ENCODE measurements around the gene CYB561A3. TPM values are rescaled to one million over a fixed set of nuclear protein-coding genes. Genes with fewer than 3 reads are reported as not detected.
A peak's percentile ranks its signal among the peaks of the same experiment; 100 is the strongest.

Gene CYB561A3
- 10 to 100 TPM; 53.0 to 53.7 TPM for total RNA-seq
- polyA plus RNA-seq = 62.1 TPM

GRCh38 chr11:61361741-61362541 is at the start of gene CYB561A3, which contains the start of gene TMEM138:
TSS of gene CYB561A3 (minus strand) at chr11:61361882. CDS start at chr11:61356713, 5,169 bp downstream.
TSS of gene TMEM138 (plus strand) at chr11:61362374. CDS start at chr11:61364391, 2,017 bp downstream.
- CTCF ChIA-PET = interaction anchor here (1.2 to 5.7 kb wide), 4 partner anchors 24 to 68 kb away, joined by 4 to 78 read pairs (median 22); partner anchors contain the start of genes CPSF7, DDB1, SDHAF2 and TKFC
- H3K27me3 ChIP-seq (ENCODE audit: insufficient read depth, low read length, poor library complexity, severe bottlenecking) = no peaks in the 10 kb centered on the region
- POLR2A ChIA-PET = interaction anchor here (0.6 to 3.7 kb wide), 9 partner anchors 21 to 1703 kb away, joined by 3 to 42 read pairs (median 7); partner anchors contain the start of genes CPSF7, DDB1, SDHAF2 and TKFC
- peak; percentile 79 to 92 (median 84) for DNase-seq
- peak within 1 kb of the TSS; percentile 88 for H3K27ac ChIP-seq (ENCODE audit: low read depth, low read length)
- Mint-ChIP-seq H3K4me3 (peak within 1 kb of the TSS; percentile 95 to 99 (median 96)), H3K27me3 (no peaks in the 10 kb centered on the region), H3K4me1 (peaks cover 29 to 44% (median 39%) of the 10 kb centered on the region in 3 donors), H3K27ac (peak within 1 kb of the TSS; percentile 91 to 100 (median 98)), H3K36me3 (peaks cover 0 to 44% (median 2%) of the 10 kb centered on the region in 3 donors), H3K9me3 (no peaks in the 10 kb centered on the region)
- H3K36me3 ChIP-seq (ENCODE audit: insufficient read depth, low read length) = peaks cover 17% of the 10 kb centered on the region
- no peaks in the 10 kb centered on the region for H3K9me3 ChIP-seq (ENCODE audit: low read length)
- peaks cover 29% of the 10 kb centered on the region for H3K4me1 ChIP-seq (ENCODE audit: insufficient read depth, low read length)
- H3K4me3 ChIP-seq (ENCODE audit: low read length) = peak within 1 kb of the TSS; percentile 91

GRCh38 chr11:61406991-61407728 is 45.5 kb upstream of the CYB561A3 start:
- peaks cover 70% of the 10 kb centered on the region for H3K36me3 ChIP-seq (ENCODE audit: insufficient read depth, low read length)
- no peak overlapping the region for H3K4me3 ChIP-seq (ENCODE audit: low read length)
- Mint-ChIP-seq H3K36me3 (peaks cover 3 to 95% (median 20%) of the 10 kb centered on the region in 3 donors), H3K4me1 (peaks cover 0 to 1% (median 0%) of the 10 kb centered on the region in 3 donors), H3K9me3 (no peaks in the 10 kb centered on the region), H3K27ac (peak overlapping the region in 3 of 8 donors; percentile 12 to 57 (median 42)), H3K4me3 (no peak overlapping the region), H3K27me3 (peaks cover 0 to 2% of the 10 kb centered on the region in 2 donors)
- no peaks in the 10 kb centered on the region for H3K4me1 ChIP-seq (ENCODE audit: insufficient read depth, low read length)
- no peaks in the 10 kb centered on the region for H3K9me3 ChIP-seq (ENCODE audit: low read length)
- no peak overlapping the region for H3K27ac ChIP-seq (ENCODE audit: low read depth, low read length)
- no peaks in the 10 kb centered on the region for H3K27me3 ChIP-seq (ENCODE audit: insufficient read depth, low read length, poor library complexity, severe bottlenecking)
- CTCF ChIA-PET = interaction anchor here (1.3 kb wide), 1 partner anchor 28 kb away, joined by 4 read pairs; no protein-coding TSS in a partner anchor
- DNase-seq = no peak
- POLR2A ChIA-PET = interaction anchor here (0.6 kb wide), 1 partner anchor 78 kb away, joined by 5 read pairs; no protein-coding TSS in a partner anchor

GRCh38 chr11:61406067-61406466 is 44.4 kb upstream of the CYB561A3 start:
- Histone ChIP-seq H3K27me3 (ENCODE audit: insufficient read depth, low read length, poor library complexity, severe bottlenecking) (no peaks in the 10 kb centered on the region), H3K4me1 (ENCODE audit: insufficient read depth, low read length) (no peaks in the 10 kb centered on the region), H3K27ac (ENCODE audit: low read depth, low read length) (no peak overlapping the region), H3K36me3 (ENCODE audit: insufficient read depth, low read length) (peaks cover 62% of the 10 kb centered on the region), H3K9me3 (ENCODE audit: low read length) (no peaks in the 10 kb centered on the region), H3K4me3 (ENCODE audit: low read length) (no peak overlapping the region)
- ChIA-PET CTCF (interaction anchor here (1.2 kb wide), 1 partner anchor 21 kb away, joined by 4 read pairs; no protein-coding TSS in a partner anchor), POLR2A (no interaction called here)
- no peak overlapping the region for H3K4me3 Mint-ChIP-seq
- peak overlapping the region in 1 of 8 donors; percentile 36 for H3K27ac Mint-ChIP-seq
- no peak for DNase-seq
- H3K36me3 Mint-ChIP-seq = peaks cover 3 to 87% (median 14%) of the 10 kb centered on the region in 3 donors
- peaks cover 0 to 2% of the 10 kb centered on the region in 2 donors for H3K27me3 Mint-ChIP-seq
- no peaks in the 10 kb centered on the region for H3K9me3 Mint-ChIP-seq
- peaks cover 0 to 1% (median 0%) of the 10 kb centered on the region in 3 donors for H3K4me1 Mint-ChIP-seq

GRCh38 chr11:61404641-61405040 is 43.0 kb upstream of the CYB561A3 start:
- no peaks in the 10 kb centered on the region for H3K9me3 ChIP-seq (ENCODE audit: low read length)
- Mint-ChIP-seq H3K4me3 (no peak overlapping the region), H3K9me3 (no peaks in the 10 kb centered on the region), H3K36me3 (peaks cover 0 to 79% (median 17%) of the 10 kb centered on the region in 3 donors), H3K27me3 (peaks cover 0 to 2% of the 10 kb centered on the region in 2 donors), H3K4me1 (peaks cover 0 to 1% (median 0%) of the 10 kb centered on the region in 3 donors), H3K27ac (peak overlapping the region in 6 of 8 donors; percentile 4 to 75 (median 24))
- H3K27me3 ChIP-seq (ENCODE audit: insufficient read depth, low read length, poor library complexity, severe bottlenecking) = no peaks in the 10 kb centered on the region
- H3K4me1 ChIP-seq (ENCODE audit: insufficient read depth, low read length) = no peaks in the 10 kb centered on the region
- H3K4me3 ChIP-seq (ENCODE audit: low read length) = no peak overlapping the region
- no peak for DNase-seq
- ChIA-PET POLR2A (no interaction called here), CTCF (no interaction called here)
- H3K27ac ChIP-seq (ENCODE audit: low read depth, low read length) = no peak overlapping the region
- peaks cover 57% of the 10 kb centered on the region for H3K36me3 ChIP-seq (ENCODE audit: insufficient read depth, low read length)

GRCh38 chr11:61404103-61404502 is 42.4 kb upstream of the CYB561A3 start:
- no peaks in the 10 kb centered on the region for H3K4me1 ChIP-seq (ENCODE audit: insufficient read depth, low read length)
- Mint-ChIP-seq H3K4me1 (peaks cover 0 to 1% (median 0%) of the 10 kb centered on the region in 3 donors), H3K36me3 (peaks cover 0 to 74% (median 17%) of the 10 kb centered on the region in 3 donors), H3K4me3 (no peak overlapping the region), H3K9me3 (no peaks in the 10 kb centered on the region), H3K27ac (peak overlapping the region in 1 of 8 donors; percentile 65), H3K27me3 (peaks cover 0 to 2% of the 10 kb centered on the region in 2 donors)
- no peak overlapping the region for H3K4me3 ChIP-seq (ENCODE audit: low read length)
- ChIA-PET CTCF (no interaction called here), POLR2A (no interaction called here)
- no peaks in the 10 kb centered on the region for H3K9me3 ChIP-seq (ENCODE audit: low read length)
- DNase-seq = no peak
- no peak overlapping the region for H3K27ac ChIP-seq (ENCODE audit: low read depth, low read length)
- peaks cover 57% of the 10 kb centered on the region for H3K36me3 ChIP-seq (ENCODE audit: insufficient read depth, low read length)
- no peaks in the 10 kb centered on the region for H3K27me3 ChIP-seq (ENCODE audit: insufficient read depth, low read length, poor library complexity, severe bottlenecking)

GRCh38 chr11:61403658-61404057 is 42.0 kb upstream of the CYB561A3 start:
- peaks cover 0 to 2% of the 10 kb centered on the region in 2 donors for H3K27me3 Mint-ChIP-seq
- DNase-seq = no peak
- Histone ChIP-seq H3K4me1 (ENCODE audit: insufficient read depth, low read length) (no peaks in the 10 kb centered on the region), H3K9me3 (ENCODE audit: low read length) (no peaks in the 10 kb centered on the region), H3K36me3 (ENCODE audit: insufficient read depth, low read length) (peaks cover 54% of the 10 kb centered on the region), H3K27me3 (ENCODE audit: insufficient read depth, low read length, poor library complexity, severe bottlenecking) (no peaks in the 10 kb centered on the region), H3K27ac (ENCODE audit: low read depth, low read length) (no peak overlapping the region), H3K4me3 (ENCODE audit: low read length) (no peak overlapping the region)
- no peak overlapping the region for H3K4me3 Mint-ChIP-seq
- H3K36me3 Mint-ChIP-seq = peaks cover 0 to 73% (median 17%) of the 10 kb centered on the region in 3 donors
- H3K4me1 Mint-ChIP-seq = peaks cover 0 to 1% (median 0%) of the 10 kb centered on the region in 3 donors
- CTCF ChIA-PET = interaction anchor here (1.5 kb wide), 1 partner anchor 10 kb away, joined by 4 read pairs; no protein-coding TSS in a partner anchor
- peak overlapping the region in 1 of 8 donors; percentile 92 for H3K27ac Mint-ChIP-seq
- POLR2A ChIA-PET = no interaction called here
- no peaks in the 10 kb centered on the region for H3K9me3 Mint-ChIP-seq

- CTCF ChIA-PET = interaction anchor here (0.7 to 3.1 kb wide), 4 partner anchors 9 to 65 kb away, joined by 3 to 21 read pairs (median 8); partner anchors contain the start of gene TMEM216
- Mint-ChIP-seq H3K4me1 (no peaks in the 10 kb centered on the region), H3K4me3 (no peak overlapping the region), H3K27me3 (peaks cover 0 to 2% of the 10 kb centered on the region in 2 donors), H3K9me3 (no peaks in the 10 kb centered on the region), H3K36me3 (peaks cover 0 to 67% (median 13%) of the 10 kb centered on the region in 3 donors), H3K27ac (peak overlapping the region in 3 of 8 donors; percentile 2 to 35 (median 18))
- no peaks in the 10 kb centered on the region for H3K27me3 ChIP-seq (ENCODE audit: insufficient read depth, low read length, poor library complexity, severe bottlenecking)
- no peaks in the 10 kb centered on the region for H3K4me1 ChIP-seq (ENCODE audit: insufficient read depth, low read length)
- H3K36me3 ChIP-seq (ENCODE audit: insufficient read depth, low read length) = peaks cover 37% of the 10 kb centered on the region
- DNase-seq = no peak
- no peak overlapping the region for H3K4me3 ChIP-seq (ENCODE audit: low read length)
- POLR2A ChIA-PET = interaction anchor here (1.4 kb wide), 1 partner anchor 9 kb away, joined by 3 read pairs; the partner anchor contains the start of gene TMEM216
- no peak overlapping the region for H3K27ac ChIP-seq (ENCODE audit: low read depth, low read length)
- no peaks in the 10 kb centered on the region for H3K9me3 ChIP-seq (ENCODE audit: low read length)
These were observed 39.9 kb upstream of the CYB561A3 start for GRCh38 chr11:61401573-61401972.
